ENCODE data around the gene ARSD. TPM values are rescaled to one million over a fixed set of nuclear protein-coding genes. Genes with fewer than 3 reads are reported as not detected.
"Not testable (repeated sequence)": the region's sequence is repeated elsewhere in the genome, so short reads cannot be mapped to it uniquely, and the experiment has no call there.

Gene ARSD
- total RNA-seq, 2 experiments from 2014 or later, result 0.44 to 1.2 TPM

- H3K4me1 Mint-ChIP-seq (ENCODE audit: low read depth), result peaks cover 6% of the 10 kb centered on the region
- DNase-seq (no peak), ATAC-seq (ENCODE audit: poor library complexity) (no peak)
- ChIA-PET CTCF (no interaction called here), POLR2A (no interaction called here)
- Histone ChIP-seq H3K27ac (ENCODE audit: low read depth in 1 of 2, low read length in 2 of 2) (no peak overlapping the region), H3K36me3 (ENCODE audit: insufficient read depth, low read length) (no peaks in the 10 kb centered on the region), H3K4me1 (ENCODE audit: insufficient read depth, low read length) (no peaks in the 10 kb centered on the region), H3K9me3 (ENCODE audit: control insufficient read depth in 1 of 2, insufficient read depth in 1 of 2, low read length in 2 of 2) (peaks cover 0 to 4% of the 10 kb centered on the region in 2 experiments), H3K4me3 (ENCODE audit: low read length) (no peak overlapping the region), H3K27me3 (ENCODE audit: control insufficient read depth in 1 of 2, insufficient read depth in 2 of 2, low read length in 2 of 2) (peaks cover 0 to 2% of the 10 kb centered on the region in 2 experiments)
- H3K36me3 Mint-ChIP-seq (ENCODE audit: low read depth), result no peaks in the 10 kb centered on the region
- H3K27ac Mint-ChIP-seq, result no peak overlapping the region
- no peak overlapping the region for H3K4me3 Mint-ChIP-seq
- H3K9me3 Mint-ChIP-seq, result no peaks in the 10 kb centered on the region
- intact Hi-C loops (cut with DNase I, micrococcal nuclease), result no loop called here
- no peak for TF ChIP-seq CTCF (IDR thresholded peaks at IDR 0.05)
- no peaks in the 10 kb centered on the region for H3K27me3 Mint-ChIP-seq
These were observed 38.4 kb upstream of the ARSD start for GRCh38 chrX:2967584-2967983.

- Histone ChIP-seq H3K9me3 (ENCODE audit: control insufficient read depth in 1 of 2, insufficient read depth in 1 of 2, low read length in 2 of 2) (peaks cover 0 to 2% of the 10 kb centered on the region in 2 experiments), H3K36me3 (ENCODE audit: insufficient read depth, low read length) (no peaks in the 10 kb centered on the region), H3K27me3 (ENCODE audit: control insufficient read depth in 1 of 2, insufficient read depth in 2 of 2, low read length in 2 of 2) (no peaks in the 10 kb centered on the region), H3K4me3 (ENCODE audit: low read length) (no peak overlapping the region), H3K4me1 (ENCODE audit: insufficient read depth, low read length) (no peaks in the 10 kb centered on the region), H3K27ac (ENCODE audit: low read depth in 1 of 2, low read length in 2 of 2) (no peak overlapping the region)
- intact Hi-C loops (cut with DNase I, micrococcal nuclease), result no loop called here
- CTCF ChIA-PET, result no interaction called here
- H3K9me3 Mint-ChIP-seq, result no peaks in the 10 kb centered on the region
- H3K36me3 Mint-ChIP-seq (ENCODE audit: low read depth), result no peaks in the 10 kb centered on the region
- H3K27me3 Mint-ChIP-seq, result no peaks in the 10 kb centered on the region
- POLR2A ChIA-PET, result no interaction called here
- ATAC-seq (ENCODE audit: poor library complexity), result no peak
- no peak for DNase-seq
- no peak overlapping the region for H3K4me3 Mint-ChIP-seq
- TF ChIP-seq CTCF (IDR thresholded peaks at IDR 0.05), result no peak
- no peak overlapping the region for H3K27ac Mint-ChIP-seq
- peaks cover 6% of the 10 kb centered on the region for H3K4me1 Mint-ChIP-seq (ENCODE audit: low read depth)
These were observed 37.9 kb upstream of the ARSD start for GRCh38 chrX:2967012-2967411.

- Mint-ChIP-seq H3K9me3 (no peaks in the 10 kb centered on the region), H3K36me3 (ENCODE audit: low read depth) (no peaks in the 10 kb centered on the region), H3K27me3 (no peaks in the 10 kb centered on the region), H3K4me1 (ENCODE audit: low read depth) (peaks cover 6% of the 10 kb centered on the region), H3K27ac (no peak overlapping the region), H3K4me3 (no peak overlapping the region)
- H3K4me3 ChIP-seq (ENCODE audit: low read length), result no peak overlapping the region
- no peaks in the 10 kb centered on the region for H3K4me1 ChIP-seq (ENCODE audit: insufficient read depth, low read length)
- CTCF ChIA-PET, result no interaction called here
- ATAC-seq (ENCODE audit: poor library complexity), result no peak
- H3K36me3 ChIP-seq (ENCODE audit: insufficient read depth, low read length), result no peaks in the 10 kb centered on the region
- no peak overlapping the region for H3K27ac ChIP-seq (ENCODE audit: low read depth in 1 of 2, low read length in 2 of 2)
- no peak for TF ChIP-seq CTCF (IDR thresholded peaks at IDR 0.05)
- intact Hi-C loops (cut with DNase I, micrococcal nuclease), result no loop called here
- peak in 2 of 14 experiments; percentile 3 to 7 for DNase-seq
- H3K27me3 ChIP-seq (ENCODE audit: control insufficient read depth in 1 of 2, insufficient read depth in 2 of 2, low read length in 2 of 2), result no peaks in the 10 kb centered on the region
- no peaks in the 10 kb centered on the region for H3K9me3 ChIP-seq (ENCODE audit: control insufficient read depth in 1 of 2, insufficient read depth in 1 of 2, low read length in 2 of 2)
- POLR2A ChIA-PET, result no interaction called here
These were observed 36.8 kb upstream of the ARSD start for GRCh38 chrX:2965965-2966364.

GRCh38 chrX:2963992-2964794 is 35.1 kb upstream of the ARSD start:
- H3K9me3 ChIP-seq (ENCODE audit: control insufficient read depth in 1 of 2, insufficient read depth in 1 of 2, low read length in 2 of 2); H3K27ac Mint-ChIP-seq; H3K9me3 Mint-ChIP-seq; H3K36me3 ChIP-seq (ENCODE audit: insufficient read depth, low read length); H3K4me3 Mint-ChIP-seq; POLR2A ChIA-PET; CTCF ChIA-PET; intact Hi-C loops (cut with DNase I, micrococcal nuclease); H3K36me3 Mint-ChIP-seq (ENCODE audit: low read depth); H3K27ac ChIP-seq (ENCODE audit: low read depth in 1 of 2, low read length in 2 of 2); H3K4me1 Mint-ChIP-seq (ENCODE audit: low read depth); DNase-seq; H3K27me3 Mint-ChIP-seq; H3K4me1 ChIP-seq (ENCODE audit: insufficient read depth, low read length); H3K4me3 ChIP-seq (ENCODE audit: low read length); H3K27me3 ChIP-seq (ENCODE audit: control insufficient read depth in 1 of 2, insufficient read depth in 2 of 2, low read length in 2 of 2); ATAC-seq (ENCODE audit: poor library complexity): not testable (repeated sequence)

GRCh38 chrX:2963449-2963848 is 34.3 kb upstream of the ARSD start:
- intact Hi-C loops (cut with DNase I, micrococcal nuclease); H3K4me3 Mint-ChIP-seq; H3K9me3 Mint-ChIP-seq; POLR2A ChIA-PET; H3K9me3 ChIP-seq (ENCODE audit: control insufficient read depth in 1 of 2, insufficient read depth in 1 of 2, low read length in 2 of 2); H3K36me3 Mint-ChIP-seq (ENCODE audit: low read depth); H3K4me1 ChIP-seq (ENCODE audit: insufficient read depth, low read length); H3K27ac ChIP-seq (ENCODE audit: low read depth in 1 of 2, low read length in 2 of 2); H3K36me3 ChIP-seq (ENCODE audit: insufficient read depth, low read length); H3K27me3 ChIP-seq (ENCODE audit: control insufficient read depth in 1 of 2, insufficient read depth in 2 of 2, low read length in 2 of 2); H3K27ac Mint-ChIP-seq; H3K4me1 Mint-ChIP-seq (ENCODE audit: low read depth); H3K4me3 ChIP-seq (ENCODE audit: low read length); ATAC-seq (ENCODE audit: poor library complexity); CTCF ChIA-PET; H3K27me3 Mint-ChIP-seq; DNase-seq: not testable (repeated sequence)

Measured in CD4-positive, alpha-beta T cell (primary cell).